GM18526 (cell line): Measurements from ENCODE around the gene DMAC2L.

ENCODE experiments used
- POLR2A ChIP-seq: IDR thresholded peaks from 3 replicates; pipeline ENCODE4 v1.6.1; 2011; ENCODE audit not compliant: insufficient read length; ENCODE audit errors: extremely low read depth

DMAC2L gene

DNA sequence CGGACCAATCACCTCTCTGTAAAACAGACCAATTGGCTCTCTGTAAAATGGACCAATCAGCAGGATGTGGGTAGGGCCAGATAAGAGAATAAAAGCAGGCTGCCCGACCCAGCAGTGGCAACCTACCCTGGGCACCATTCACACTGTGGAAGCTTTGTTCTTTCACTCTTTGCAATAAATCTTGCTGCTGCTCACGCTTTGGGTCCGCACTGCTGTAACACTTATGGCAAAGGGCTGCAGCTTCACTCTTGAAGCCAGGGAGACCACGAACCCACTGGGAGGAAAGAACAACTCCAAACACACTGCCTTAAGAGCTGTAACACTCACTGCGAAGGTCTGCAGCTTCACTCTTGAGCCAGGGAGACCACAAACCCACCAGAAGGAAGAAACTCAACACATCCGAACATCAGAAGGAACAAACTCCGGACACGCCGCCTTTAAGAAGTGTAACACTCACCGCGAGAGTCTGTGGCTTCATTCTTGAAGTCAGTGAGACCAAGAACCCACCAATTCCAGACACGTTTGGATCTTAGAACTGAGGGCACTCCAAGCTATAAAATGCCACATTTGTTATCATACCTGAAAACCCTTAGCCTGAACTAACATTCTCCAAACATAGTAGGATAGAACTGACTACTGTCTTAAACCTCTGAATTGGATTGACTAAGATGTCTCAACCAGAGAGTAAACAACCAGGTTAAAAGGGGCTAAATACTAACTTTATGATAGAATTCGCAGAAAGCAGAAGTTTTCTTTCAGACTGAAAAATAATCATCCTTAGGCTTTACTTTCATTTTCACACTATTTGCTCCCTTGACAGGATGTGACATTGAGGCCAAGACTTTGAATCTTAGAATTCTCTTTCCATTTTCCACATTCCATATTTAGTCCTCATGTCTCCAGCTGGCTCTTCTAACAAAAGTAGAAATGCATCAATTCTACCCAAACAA is 50.9 kb downstream of the DMAC2L start:
- peak; percentile 47 for TF ChIP-seq POLR2A

DNA sequence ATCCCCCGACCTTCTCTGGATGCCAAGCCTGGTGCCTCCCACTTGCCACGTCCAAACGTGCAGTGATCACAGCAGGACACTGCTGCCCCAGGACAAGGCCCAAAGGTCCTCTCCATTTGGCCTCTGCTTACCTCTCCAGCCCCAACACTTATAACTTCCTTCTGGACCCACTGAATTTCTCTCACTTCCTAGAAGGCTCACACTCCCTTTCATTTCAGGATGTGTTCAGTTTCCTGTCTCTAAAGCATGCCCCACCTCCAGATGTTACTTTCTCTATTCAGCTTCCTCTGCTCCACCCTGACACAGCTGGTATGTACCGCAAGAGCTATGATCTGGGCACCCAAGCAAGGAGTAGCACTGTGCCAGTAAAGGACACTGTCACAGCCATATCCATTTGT is 51.6 kb downstream of the DMAC2L start:
- peak; percentile 31 for TF ChIP-seq POLR2A

DNA sequence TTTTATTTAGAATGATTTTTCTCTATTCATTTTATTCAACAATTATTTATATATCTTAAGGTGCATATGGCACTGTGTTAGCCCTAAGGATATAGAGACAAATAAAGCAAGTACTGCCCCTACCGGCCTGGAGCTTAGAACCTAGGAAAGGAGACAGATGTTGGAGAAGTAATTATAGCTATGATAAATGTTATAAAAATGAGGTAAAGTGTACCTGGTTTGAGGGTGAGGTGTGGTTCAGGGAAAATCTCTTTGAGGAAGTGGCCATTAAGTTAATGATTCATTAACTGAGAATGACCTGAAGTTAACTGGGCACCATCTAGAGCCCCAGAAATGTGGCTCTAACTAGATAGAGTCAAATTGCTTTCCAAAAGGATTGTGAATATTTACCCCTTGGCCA is 52.7 kb downstream of the DMAC2L start:
- no peak for TF ChIP-seq POLR2A

DNA sequence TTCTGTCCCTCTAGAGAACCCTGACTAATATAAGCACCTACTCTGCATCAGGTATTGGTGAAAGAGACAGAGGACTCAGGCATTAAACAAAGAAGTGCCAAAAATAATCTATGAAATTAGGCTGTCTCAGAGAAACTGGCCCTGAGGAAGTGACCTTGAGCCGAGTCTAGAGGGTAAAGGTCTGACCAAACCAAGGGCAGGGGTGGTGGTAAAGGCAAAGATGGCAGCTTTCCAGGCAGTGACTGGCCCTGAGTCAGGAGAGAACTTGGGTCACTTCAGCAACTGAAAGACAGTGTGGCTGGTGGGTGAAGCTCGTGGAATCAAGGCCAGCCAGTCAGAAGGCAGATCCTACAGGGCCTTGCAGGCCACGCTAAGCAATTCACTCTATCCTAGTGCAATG is 54.0 kb downstream of the DMAC2L start:
- TF ChIP-seq POLR2A = no peak

- TF ChIP-seq POLR2A = no peak
Measured at GRCh38 chr14:50366589-50366988, 54.5 kb downstream of the DMAC2L start.

GRCh38 chr14:50371546-50371945 is 59.4 kb downstream of the DMAC2L start:
- TF ChIP-seq POLR2A = no peak

GRCh38 chr14:50373959-50374358 is 61.8 kb downstream of the DMAC2L start:
- no peak for TF ChIP-seq POLR2A

- TF ChIP-seq POLR2A = no peak
Measured at GRCh38 chr14:50375760-50376159, 63.6 kb downstream of the DMAC2L start.
